ENCODE data around the gene PDZD8.
"Not testable (repeated sequence)": the region's sequence is repeated elsewhere in the genome, so short reads cannot be mapped to it uniquely, and the experiment has no call there.

PDZD8 gene

GRCh38 chr10:117290872-117291271, 84.4 kb downstream of the PDZD8 start:
- not testable (repeated sequence) for DNase-seq (ENCODE audit: low read depth)

- no peak for DNase-seq (ENCODE audit: low read depth)
Observed at GRCh38 chr10:117284716-117285494, 90.3 kb downstream of the PDZD8 start.

GRCh38 chr10:117277675-117278074, 97.6 kb downstream of the PDZD8 start:
- no peak for DNase-seq (ENCODE audit: low read depth)

GRCh38 chr10:117275121-117275520, 100.1 kb downstream of the PDZD8 start:
- no peak for DNase-seq (ENCODE audit: low read depth)

GRCh38 chr10:117274509-117274908, 100.7 kb downstream of the PDZD8 start:
- no peak for DNase-seq (ENCODE audit: low read depth)

GRCh38 chr10:117273980-117274379, 101.3 kb downstream of the PDZD8 start:
- DNase-seq (ENCODE audit: low read depth) = no peak

- DNase-seq (ENCODE audit: low read depth) = no peak
Observed at GRCh38 chr10:117272195-117273076, 102.8 kb downstream of the PDZD8 start.

- no peak for DNase-seq (ENCODE audit: low read depth)
Observed at GRCh38 chr10:117271427-117271826, 103.8 kb downstream of the PDZD8 start.

- DNase-seq (ENCODE audit: low read depth) = no peak
Observed at GRCh38 chr10:117268907-117269306, 106.3 kb downstream of the PDZD8 start.

GRCh38 chr10:117268258-117268657, 107.0 kb downstream of the PDZD8 start:
- DNase-seq (ENCODE audit: low read depth) = no peak

- no peak for DNase-seq (ENCODE audit: low read depth)
Observed at GRCh38 chr10:117266812-117267211, 108.4 kb downstream of the PDZD8 start.

- DNase-seq (ENCODE audit: low read depth) = no peak
Observed at GRCh38 chr10:117266400-117266799, 108.8 kb downstream of the PDZD8 start.

GRCh38 chr10:117264782-117265181, 110.5 kb downstream of the PDZD8 start:
- no peak for DNase-seq (ENCODE audit: low read depth)

- no peak for DNase-seq (ENCODE audit: low read depth)
Observed at GRCh38 chr10:117262903-117263293, 112.3 kb downstream of the PDZD8 start.

GRCh38 chr10:117262291-117262902, 112.8 kb downstream of the PDZD8 start:
- DNase-seq (ENCODE audit: low read depth) = no peak

- no peak for DNase-seq (ENCODE audit: low read depth)
Observed at GRCh38 chr10:117261501-117261900, 113.7 kb downstream of the PDZD8 start.

GRCh38 chr10:117260084-117260483, 115.2 kb downstream of the PDZD8 start:
- no peak for DNase-seq (ENCODE audit: low read depth)

GRCh38 chr10:117259279-117259678, 116.0 kb downstream of the PDZD8 start:
- DNase-seq (ENCODE audit: low read depth) = no peak

- DNase-seq (ENCODE audit: low read depth) = no peak
Observed at GRCh38 chr10:117257721-117258120, 117.5 kb downstream of the PDZD8 start.

GRCh38 chr10:117256910-117257309, 118.3 kb downstream of the PDZD8 start:
- DNase-seq (ENCODE audit: low read depth) = no peak

GRCh38 chr10:117255835-117256460, 119.3 kb downstream of the PDZD8 start:
- no peak for DNase-seq (ENCODE audit: low read depth)

All from T follicular helper cell (primary cell).